NCI-H1417 treated with DMSO at 0.1 percent for 48 hours (cell line): ENCODE data around the gene UBE2L6.

Source experiments
- DNase-seq: peaks from one replicate; lab custom pipeline; 2025; lab: John Stamatoyannopoulos, UW

Gene UBE2L6

DNA sequence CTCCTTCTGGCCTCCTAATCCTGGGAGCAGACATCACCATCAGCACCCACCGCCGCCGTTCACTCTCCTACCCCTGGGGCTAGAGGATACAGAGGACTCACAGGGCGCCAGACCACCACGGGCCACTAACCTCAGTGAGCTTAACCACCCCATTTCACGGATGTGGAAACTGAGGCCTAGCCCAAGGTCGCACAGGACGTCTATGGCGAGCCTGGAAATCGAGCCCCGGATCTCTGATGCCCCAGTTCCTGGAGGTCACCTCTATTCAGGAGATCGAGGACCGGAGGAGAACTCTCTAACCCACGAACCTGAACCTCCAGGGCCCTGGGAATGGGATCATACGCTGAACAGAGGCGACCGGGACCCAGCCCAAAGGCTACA, 37.3 kb downstream of the UBE2L6 start:
- no peak for DNase-seq

DNA sequence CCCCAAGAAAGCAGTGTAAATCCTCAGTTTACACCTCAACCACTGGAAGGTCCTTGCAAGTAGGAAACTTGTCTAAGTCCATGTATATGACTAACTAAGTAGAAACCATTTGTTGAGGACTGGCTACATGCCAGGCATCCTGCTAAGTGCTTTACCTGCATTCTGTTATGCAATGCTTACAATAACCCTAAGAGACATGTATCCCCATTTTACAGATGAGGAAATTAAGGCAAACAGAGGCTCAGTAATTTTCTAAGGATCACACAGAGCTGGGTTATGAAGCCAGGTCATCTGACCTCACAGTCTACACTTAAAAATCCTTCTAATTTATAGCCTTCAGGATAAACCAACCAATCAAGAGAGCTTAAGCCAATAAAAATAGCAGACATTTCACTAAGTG, 38.5 kb downstream of the UBE2L6 start:
- no peak for DNase-seq

DNA sequence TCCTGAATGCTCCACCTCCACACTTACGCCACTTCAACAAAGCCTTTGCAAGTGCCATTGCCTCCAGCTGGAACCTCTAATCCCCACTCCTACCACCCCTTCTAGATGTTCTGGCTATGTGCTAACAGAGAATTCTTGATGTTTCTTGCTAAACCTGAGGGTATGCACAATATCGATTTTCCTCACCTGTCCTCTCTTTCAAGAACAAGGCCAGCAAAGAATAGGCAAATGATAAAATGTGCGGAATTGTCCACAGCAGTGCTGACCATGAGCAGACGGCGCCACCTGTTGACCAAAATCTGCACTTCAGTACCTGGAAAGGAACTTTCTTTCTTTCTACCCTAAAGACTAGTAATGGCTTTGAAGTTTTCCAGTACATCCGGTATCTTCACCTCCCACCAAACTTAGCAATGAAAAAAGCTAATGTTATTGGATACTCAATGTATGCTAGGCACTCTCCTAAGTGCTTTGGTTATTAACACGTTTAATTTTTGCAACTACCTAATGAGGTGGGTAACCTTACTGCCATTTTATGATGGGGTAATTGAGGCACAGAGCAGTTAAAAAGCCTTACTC, 40.3 kb downstream of the UBE2L6 start:
- no peak for DNase-seq

DNA sequence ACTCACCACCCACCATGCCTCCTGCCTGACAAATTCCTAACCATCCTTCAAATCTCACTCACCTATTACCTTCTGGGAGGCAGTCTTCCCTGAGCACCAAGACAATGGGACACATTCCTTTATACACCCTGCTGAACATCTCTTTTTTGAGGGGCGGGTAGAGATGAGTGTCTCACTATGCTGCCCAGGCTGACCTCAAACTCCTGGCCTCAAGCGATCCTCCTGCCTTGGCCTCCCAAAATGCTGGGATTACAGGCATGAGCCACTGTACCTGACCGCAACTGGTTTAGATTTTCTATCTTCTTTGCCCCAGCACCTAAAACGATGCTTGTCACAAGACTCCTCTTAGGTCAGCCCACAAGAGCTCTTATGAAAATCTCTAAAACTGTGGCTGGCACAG, 44.1 kb downstream of the UBE2L6 start:
- no peak for DNase-seq

DNA sequence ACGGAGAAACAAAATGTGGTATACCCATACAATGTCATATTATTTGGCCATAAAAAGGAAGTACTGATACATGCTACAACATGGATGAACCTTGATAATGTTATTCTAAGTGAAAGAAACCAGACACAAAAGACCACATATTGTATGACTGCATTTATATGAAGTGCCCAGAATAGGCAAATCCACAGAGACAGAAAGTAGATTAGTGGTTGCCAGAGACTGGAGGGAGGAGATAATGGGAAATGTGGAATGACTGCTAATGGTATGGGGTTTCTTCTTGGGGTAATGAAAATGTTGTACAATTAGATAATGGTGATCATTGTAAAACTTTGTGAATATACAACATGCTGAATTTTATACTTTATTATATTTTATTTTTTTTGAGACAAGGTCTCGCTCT, 46.4 kb downstream of the UBE2L6 start:
- no peak for DNase-seq

DNA sequence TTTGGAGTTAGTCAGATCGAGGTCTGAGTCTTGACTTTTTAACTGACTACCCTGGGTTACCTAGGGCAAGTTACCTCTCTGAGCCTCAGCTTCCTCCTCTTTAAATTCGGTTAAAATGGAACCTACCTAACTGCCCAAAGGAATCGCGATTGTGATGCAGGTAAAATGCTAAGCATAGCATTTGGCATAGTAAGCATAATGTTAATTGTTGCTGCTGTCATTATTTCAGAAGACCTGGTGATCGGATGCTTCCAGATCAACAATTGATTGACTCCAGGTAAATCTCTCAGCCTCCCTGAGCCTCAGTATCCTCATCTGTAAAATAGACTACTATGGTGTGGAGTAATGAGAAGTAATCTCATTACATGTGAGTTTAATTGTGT, 51.4 kb downstream of the UBE2L6 start:
- DNase-seq: no peak

DNA sequence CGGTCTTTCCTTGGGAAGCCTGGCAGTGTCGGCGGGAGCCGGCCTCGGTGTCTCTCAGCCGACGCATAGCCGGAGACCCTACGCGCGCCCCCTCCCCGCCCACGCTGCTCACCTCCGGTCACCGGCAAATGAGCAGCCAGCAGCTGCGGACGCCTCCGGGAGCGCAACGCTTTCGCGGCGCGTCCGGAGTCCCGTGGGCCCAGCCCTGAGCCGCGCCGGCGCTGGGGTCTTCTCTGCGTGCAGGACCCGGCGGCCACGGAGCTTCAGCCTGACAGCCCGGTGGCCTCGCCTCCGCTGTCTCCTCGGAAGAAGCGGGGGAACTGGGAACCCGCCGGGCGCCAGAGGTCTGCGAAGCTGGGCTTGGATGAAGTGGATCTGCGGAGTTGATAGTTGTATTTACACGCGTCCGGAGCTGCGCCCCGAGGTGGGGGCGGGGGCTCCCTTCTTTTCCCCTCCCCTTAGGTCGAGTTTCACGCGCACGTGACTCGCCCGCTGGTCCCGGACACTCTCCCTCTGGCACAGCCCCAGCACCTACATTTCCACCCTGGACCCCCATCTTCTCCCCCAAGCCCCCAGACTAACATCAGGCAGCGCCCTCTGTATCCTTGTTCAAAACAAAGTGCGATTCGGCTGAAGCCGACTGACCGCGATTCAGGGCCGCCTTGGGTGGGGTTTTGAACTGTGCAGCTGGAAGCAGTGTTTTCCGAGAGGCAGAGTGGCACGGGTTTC, 52.0 kb downstream of the UBE2L6 start, which contains the start of gene SLC43A1:
TSS of gene SLC43A1 (minus strand) at position 371 of the 729 bp plus-strand sequence. CDS start 1,591 bp downstream, outside the sequence.
- DNase-seq: no peak

DNA sequence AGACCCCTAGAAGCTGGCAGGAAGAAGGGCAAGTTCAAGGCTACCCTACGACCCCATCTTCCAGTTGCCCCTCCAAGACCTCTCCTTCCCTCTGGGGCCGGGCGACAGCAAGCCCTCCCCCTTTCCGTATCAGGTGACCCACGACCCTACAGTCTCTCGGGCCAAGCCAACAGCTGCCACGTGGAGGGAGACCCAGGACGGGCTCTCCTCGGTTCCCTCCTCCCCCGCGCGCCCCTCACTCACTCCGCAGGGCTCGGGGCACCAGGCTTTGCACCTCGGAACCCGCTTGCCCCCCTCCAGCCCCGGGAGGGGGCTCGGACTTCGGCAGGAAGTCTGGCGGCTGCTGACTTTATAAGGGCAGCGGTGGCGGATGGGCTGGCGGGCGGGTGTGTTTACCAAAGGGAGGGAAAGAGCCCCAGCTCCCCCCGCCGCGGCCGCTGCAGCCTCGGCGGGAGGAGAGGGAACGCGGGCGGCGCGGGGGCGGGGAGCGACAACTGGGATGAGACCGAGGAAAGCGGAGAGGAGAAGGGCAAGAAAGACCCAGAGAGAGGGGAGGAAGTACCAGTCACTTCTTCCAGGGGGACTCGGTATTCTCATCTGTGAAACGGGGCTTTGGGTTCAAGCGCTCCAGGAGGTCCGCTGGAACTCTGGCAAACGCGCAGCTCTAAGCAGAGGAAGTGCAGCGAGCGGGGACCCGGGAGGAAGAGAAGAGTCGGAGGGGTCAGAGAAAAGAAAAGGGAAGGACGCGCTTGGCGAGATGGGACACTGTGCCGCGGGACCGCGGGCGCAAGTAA, 52.7 kb downstream of the UBE2L6 start:
- DNase-seq: no peak

DNA sequence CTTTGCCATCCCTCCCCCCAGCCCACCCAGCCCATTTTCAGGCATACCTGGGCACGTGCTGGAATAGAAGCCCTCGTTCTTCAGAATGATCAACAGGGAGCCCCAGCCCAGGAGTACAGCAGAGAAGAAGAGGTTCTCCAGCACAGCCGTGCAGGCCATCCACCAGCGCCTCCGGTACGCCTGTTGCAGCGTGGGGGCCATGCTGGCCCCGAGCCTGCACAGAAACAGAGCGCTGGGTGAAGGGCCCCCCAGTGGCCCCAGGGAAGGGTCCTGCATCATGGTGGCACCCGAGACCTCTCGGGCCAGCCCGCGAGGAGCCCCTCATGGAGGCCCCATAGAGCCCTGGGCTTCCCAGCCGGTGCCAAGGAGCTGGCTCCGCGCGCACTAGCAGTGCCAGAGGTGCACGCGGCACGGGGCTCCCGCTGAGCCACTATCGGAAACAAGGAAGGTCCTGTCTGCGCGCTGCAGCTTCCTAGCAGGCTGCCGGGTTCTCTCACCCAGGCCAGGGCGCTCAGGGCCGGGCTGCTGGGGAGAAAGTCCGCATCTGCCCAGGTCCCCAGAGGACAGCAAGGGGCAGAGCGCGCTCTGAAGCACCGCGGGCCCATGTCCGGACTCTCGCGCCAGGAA, 53.4 kb downstream of the UBE2L6 start:
- DNase-seq: no peak

DNA sequence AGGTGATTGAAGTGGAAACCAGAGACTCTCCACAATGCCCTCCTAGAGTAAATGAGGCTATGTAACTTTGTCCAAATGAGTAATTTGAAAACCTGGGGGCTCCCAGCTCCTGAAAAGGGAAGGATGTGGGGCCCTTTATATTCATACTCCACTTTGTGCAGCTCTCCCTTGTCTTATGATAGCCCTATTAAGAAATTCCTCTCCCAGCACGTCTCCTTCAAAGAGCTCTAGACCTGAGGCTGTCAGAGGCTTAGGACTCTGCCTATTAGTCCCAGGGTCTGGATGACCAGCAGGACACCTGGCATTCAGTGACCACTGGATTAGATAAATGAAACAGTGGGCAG, 54.0 kb downstream of the UBE2L6 start:
- DNase-seq: no peak

DNA sequence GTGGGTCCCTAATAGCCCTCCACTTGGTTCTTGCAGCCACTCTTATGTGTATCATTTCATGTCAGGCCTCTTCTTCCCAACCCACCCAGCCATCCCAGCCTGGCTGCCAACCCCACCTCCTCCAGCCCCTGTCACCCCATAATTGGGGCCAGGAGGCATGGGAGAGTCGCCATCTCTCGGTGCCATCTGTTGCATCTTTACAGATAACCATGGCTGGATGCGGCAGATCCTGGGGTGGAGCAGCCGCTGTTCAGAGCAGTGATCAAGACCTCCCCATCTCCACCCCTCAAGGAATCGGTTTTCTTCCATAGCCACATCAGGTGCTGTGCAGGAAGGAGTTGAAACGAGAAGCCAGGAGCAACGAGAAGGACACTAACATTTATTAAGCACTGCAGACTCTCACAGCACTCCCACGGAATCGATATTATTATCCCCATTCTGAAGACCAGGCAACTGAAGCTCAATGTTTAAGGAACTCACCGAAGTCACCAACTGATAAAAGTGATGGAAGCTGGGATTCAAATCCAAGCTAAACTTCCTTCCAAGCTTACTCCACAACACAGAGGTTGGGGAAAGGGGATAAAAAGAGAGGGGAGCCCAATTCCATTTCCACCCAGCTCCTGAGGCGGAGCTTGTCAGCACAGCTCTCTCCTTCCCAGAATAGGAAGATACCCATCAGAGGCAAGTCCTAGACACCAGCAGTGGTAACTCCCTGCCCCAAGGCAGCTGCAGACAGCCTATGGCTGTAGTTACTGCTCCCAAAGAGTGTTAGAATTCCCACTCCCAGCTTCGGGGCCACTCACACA, 54.6 kb downstream of the UBE2L6 start:
- no peak for DNase-seq

DNA sequence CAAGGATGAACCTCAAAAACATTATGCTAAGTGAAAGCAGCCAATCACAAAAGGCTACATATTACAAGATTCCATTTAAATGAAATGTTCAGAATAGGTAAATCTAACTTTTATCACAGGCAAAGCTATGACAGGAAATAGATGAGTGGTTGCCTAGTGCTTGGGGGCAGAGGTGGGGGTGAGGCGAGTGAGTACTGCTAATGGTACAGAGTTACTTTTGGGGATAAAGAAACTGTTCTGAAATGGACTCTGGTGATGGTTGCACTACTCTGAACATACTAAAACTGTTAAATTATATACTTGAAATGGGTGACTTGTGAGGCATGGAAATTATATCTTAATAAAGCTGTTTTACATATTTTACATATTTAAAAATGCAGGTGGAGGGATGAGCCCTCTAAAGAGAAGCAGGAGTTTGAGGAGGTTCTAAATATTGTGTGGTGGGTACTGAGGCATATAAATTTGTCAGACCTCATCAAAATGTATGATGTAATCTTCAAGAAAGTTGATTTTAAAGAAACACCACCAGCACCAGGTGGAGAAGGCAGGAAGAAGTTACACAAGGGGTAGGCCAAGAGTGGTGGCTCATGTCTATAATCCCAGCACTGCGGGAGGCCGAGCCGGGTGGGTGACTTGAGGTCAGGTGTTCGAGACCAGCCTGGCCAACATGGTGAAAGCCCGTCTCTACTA, 55.6 kb downstream of the UBE2L6 start:
- no peak for DNase-seq

DNA sequence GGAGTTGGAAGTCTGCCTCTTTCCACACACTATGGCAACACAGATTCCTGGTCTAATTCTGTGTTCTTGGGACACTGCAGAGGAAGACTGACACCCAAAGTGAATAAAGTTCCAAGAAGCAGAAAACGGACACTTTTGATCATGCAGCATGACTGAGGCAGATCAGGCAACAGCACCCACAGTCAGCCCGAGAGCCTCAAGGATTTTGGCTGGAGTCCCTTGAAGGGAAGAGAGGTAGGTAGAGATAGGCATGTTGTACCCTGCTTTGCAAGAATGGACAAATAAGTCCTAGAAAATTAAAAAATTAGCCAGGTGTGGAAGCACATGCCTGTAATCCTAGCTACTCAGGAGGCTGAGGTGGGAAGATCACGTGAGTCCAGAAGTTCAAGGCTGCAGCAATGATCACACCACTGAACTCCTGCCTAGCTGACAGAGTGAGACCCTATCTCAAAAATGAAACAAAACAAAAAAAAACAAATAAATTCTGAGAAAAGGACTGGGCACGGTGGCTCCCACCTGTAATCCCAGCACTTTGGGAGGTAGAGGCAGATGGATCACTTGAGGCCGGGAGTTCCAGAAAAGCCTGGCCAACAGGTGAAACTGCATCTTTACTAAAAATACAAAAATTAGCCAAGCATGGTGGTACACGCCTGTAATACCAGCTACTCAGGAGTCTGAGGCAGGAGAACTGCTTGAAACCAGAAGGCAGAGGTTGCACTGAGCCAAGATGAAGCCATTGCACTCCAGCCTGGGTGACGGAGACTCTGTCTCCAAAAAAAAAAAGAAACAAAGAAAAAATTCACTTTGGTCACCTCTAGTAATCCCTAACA, 58.9 kb downstream of the UBE2L6 start:
- DNase-seq: no peak

DNA sequence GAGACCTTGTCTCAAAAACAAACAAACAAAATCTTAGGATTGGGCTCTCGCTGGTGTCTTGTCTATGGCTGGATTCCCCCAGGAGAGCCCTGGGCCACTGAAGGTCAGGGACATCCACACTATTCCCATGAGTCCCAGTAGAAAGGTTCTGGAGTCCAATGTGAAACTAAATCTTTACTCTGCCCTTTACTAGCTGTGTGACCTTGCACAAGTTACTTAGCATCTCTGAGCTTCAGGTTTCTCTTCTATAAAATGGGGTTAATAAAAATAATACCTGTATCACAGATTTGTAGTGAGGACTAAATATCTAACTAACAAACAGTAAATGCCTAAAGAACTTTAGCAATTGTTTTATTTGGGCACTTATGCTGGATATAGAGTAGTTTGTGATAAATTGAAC, 61.0 kb downstream of the UBE2L6 start:
- DNase-seq: no peak

DNA sequence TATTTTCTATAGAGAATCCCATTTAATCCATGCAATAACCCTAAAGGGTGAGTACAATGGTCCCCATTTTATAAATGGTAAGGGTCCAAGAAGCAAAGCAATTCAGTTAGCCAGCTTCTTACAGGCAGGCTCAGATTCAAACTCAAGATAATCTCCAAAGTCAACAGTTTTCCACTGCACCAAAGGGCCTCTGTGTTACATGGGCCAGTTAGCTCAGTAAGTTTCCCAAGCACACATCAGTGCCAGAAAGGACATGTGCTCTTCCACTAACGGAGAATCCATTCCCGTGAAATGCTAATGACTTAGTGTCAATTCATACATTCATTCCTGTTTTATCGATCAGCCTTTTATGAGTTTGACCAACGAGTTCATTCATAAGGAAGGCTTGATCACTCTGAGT, 63.0 kb downstream of the UBE2L6 start:
- DNase-seq: no peak

DNA sequence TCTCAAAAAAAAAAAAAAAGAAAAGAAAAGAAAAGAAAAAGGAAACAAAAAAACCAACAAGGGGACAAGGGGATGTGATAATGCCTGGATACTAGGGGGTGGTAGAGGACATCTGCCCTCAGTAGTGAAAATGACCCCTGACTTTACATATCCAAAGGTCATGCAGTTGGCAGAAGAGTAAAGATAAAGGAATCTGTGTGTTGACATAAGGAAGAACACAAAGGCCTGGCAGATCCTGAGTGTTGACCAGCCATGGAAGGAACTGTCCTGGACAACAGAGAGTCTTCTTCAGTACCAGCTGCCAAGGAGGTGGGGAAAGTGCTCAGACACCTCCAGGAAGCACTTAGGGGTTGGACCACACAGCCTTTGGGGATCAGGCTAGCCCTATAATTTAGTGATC, 64.6 kb downstream of the UBE2L6 start:
- DNase-seq: no peak

DNA sequence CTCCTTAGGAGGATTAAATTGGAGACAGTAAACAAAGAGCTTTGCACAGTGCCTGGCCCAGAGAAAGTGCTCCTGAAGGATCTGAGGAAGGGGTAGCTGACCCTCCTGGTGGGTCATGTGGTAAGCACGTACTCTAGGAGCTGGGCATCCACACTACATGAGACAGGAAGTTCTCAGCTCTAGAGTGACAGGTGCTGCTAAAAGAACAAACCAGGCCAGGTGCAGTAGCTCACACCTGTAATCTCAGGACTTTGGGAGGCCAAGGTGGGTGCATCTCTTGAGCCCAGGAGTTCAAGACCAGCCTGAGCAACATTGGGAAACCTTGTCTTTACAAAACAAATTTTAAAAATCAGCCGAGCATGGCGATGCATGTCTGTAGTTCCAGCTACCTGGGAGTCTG, 65.1 kb downstream of the UBE2L6 start:
- no peak for DNase-seq

DNA sequence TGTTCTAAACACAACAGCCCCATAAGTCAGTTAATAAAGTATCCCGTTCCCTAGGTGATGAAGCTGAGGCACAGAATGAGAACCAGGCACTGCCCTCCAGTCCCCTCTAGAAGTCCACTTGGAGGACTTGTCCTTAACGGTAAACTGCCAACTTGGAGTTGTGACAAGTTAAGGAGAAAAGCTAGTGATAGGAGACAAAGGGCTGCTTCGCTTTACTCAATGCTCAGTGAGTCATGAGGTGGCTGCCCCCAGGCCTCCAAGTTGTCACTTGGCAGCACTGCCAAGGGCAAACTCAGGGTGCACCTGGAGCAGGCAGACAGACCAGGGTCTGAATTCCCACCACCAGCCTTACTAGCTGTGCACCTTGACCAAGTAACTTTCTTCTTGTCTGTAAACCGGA, 65.5 kb downstream of the UBE2L6 start:
- DNase-seq: no peak
